WI38 (cell line): ENCODE data around the gene SYK.

Source experiments
- H3K4me3 ChIP-seq: 2 replicates; pipeline ENCODE4 v1.5.1; 2011; ENCODE audit warnings: low read depth, mild to moderate bottlenecking, control low read depth, low read length
- CTCF ChIP-seq: IDR thresholded peaks from 2 replicates; pipeline ENCODE4 v1.5.1; 2012; ENCODE audit warnings: low read depth, mild to moderate bottlenecking, control low read depth, low read length

SYK gene

GRCh38 chr9:90898228-90898627 is 96.6 kb downstream of the SYK start:
- H3K4me3 ChIP-seq, result no peak overlapping the region
- TF ChIP-seq CTCF, result no peak

GRCh38 chr9:90899287-90899686 is 97.7 kb downstream of the SYK start:
- H3K4me3 ChIP-seq, result no peak overlapping the region
- no peak for TF ChIP-seq CTCF

GRCh38 chr9:90900130-90900529 is 98.5 kb downstream of the SYK start:
- TF ChIP-seq CTCF, result no peak

GRCh38 chr9:90901933-90902332 is 100.3 kb downstream of the SYK start:
- no peak for TF ChIP-seq CTCF
- no peak overlapping the region for H3K4me3 ChIP-seq

More at GRCh38 chr9:90900130-90900529, 98.5 kb downstream of the SYK start:
- no peak overlapping the region for H3K4me3 ChIP-seq

GRCh38 chr9:90903766-90904424 is 102.3 kb downstream of the SYK start:
- H3K4me3 ChIP-seq, result no peak overlapping the region
- TF ChIP-seq CTCF, result no peak

- no peak for TF ChIP-seq CTCF
- H3K4me3 ChIP-seq, result no peak overlapping the region
Measured at GRCh38 chr9:90904706-90905478, 103.3 kb downstream of the SYK start.

GRCh38 chr9:90905822-90906221 is 104.2 kb downstream of the SYK start:
- no peak for TF ChIP-seq CTCF
- H3K4me3 ChIP-seq, result no peak overlapping the region
